Endothelial cell of umbilical vein (primary cell): Measurements from ENCODE around the gene PBX3. TPM values are rescaled to one million over a fixed set of nuclear protein-coding genes. Genes with fewer than 3 reads are reported as not detected.

Experiments
- BruUV-seq: library from RNA; stranded (reverse); fragments of 400-500 nt; replicated peaks from 2 replicates; lab custom pipeline; 2021; lab: Mats Ljungman, UMichigan
- CTCF ChIA-PET: fragments of 300-600, 350-600 bp; sonication (Branson Sonifier 250); formaldehyde crosslinking; loops from one replicate; lab custom pipeline; 2021; ENCODE audit warnings: antibody characterized with exemption, inconsistent platforms; lab: Charles Lee
- POLR2A ChIA-PET: fragments of 300-600, 350-600 bp; sonication (Branson Sonifier 250); formaldehyde crosslinking; loops from one replicate; lab custom pipeline; 2021; ENCODE audit warnings: antibody characterized with exemption, inconsistent platforms; lab: Charles Lee
- DNase-seq: peaks from one replicate; pipeline ENCODE4 v3.0.0-alpha.2; 2011; ENCODE audit warnings: low read depth, low spot score
- FAIRE-seq: peaks from 2 replicates; lab custom pipeline; 2011; peaks lifted over from hg19 to GRCh38; lab: Jason Lieb, UNC
- H2AFZ ChIP-seq: 2 replicates; pipeline ENCODE4 v1.6.0; 2012; ENCODE audit warnings: low read depth, low read length, control low read depth, inconsistent platforms
- H3K27ac ChIP-seq: 2 replicates; pipeline ENCODE4 v1.5.1; 2011; ENCODE audit warnings: low read depth, mild to moderate bottlenecking, control low read depth, low read length, moderate library complexity; ENCODE audit not compliant: insufficient read depth
- H3K27me3 ChIP-seq, 2 experiments: 2 replicates each; pipeline versions ENCODE4 v1.6.0 to v1.6.1; 2011; ENCODE audit warnings: low read length in 2 of 2, mixed read lengths in 1 of 2; ENCODE audit not compliant: control insufficient read depth in 2 of 2, insufficient read depth in 2 of 2
- H3K36me3 ChIP-seq, 2 experiments: 2 replicates in 1 of 2; 3 replicates in 1 of 2; pipeline ENCODE4 v1.5.1; 2011; ENCODE audit warnings: low read length in 2 of 2, mild to moderate bottlenecking in 1 of 2, moderate library complexity in 1 of 2; ENCODE audit not compliant: control insufficient read depth in 2 of 2, insufficient read depth in 2 of 2; ENCODE audit errors: extremely low read depth in 1 of 2
- H3K4me1 ChIP-seq: 3 replicates; pipeline ENCODE4 v1.5.1; 2011; ENCODE audit warnings: mild to moderate bottlenecking, low read length; ENCODE audit not compliant: control insufficient read depth, insufficient read depth; ENCODE audit errors: extremely low read depth
- H3K4me2 ChIP-seq: 2 replicates; pipeline ENCODE4 v1.6.1; 2011; ENCODE audit warnings: low read length, control low read depth, mixed read lengths; ENCODE audit not compliant: insufficient read depth
- H3K4me3 ChIP-seq, 3 experiments: fragments of 200-600 bp in 1 of 3; sonication (generic), shearing (Covaris generic) in 1 of 3; replicated peaks in 1 of 3; 2 replicates each; pipeline ENCODE4 v1.5.1; 2011 to 2016; ENCODE audit warnings: control low read depth in 3 of 3, low read length in 3 of 3, mild to moderate bottlenecking in 2 of 3, inconsistent platforms in 1 of 3, low read depth in 1 of 3, moderate library complexity in 1 of 3; ENCODE audit not compliant: insufficient read depth in 1 of 3
- H3K79me2 ChIP-seq: 2 replicates; pipeline ENCODE4 v1.6.0; 2012; ENCODE audit warnings: low read length, inconsistent platforms; ENCODE audit not compliant: control insufficient read depth, insufficient read depth
- H3K9ac ChIP-seq: replicated peaks from 2 replicates; pipeline ENCODE3; 2011; ENCODE audit warnings: low read length, control low read depth; ENCODE audit not compliant: insufficient read depth; ENCODE audit errors: extremely low read depth
- H3K9me1 ChIP-seq: replicated peaks from 3 replicates; pipeline ENCODE4 v1.6.0; 2011; ENCODE audit warnings: mild to moderate bottlenecking, low read length; ENCODE audit not compliant: control insufficient read depth, insufficient read depth; ENCODE audit errors: extremely low read depth
- H3K9me3 ChIP-seq: replicated peaks from 2 replicates; pipeline ENCODE4 v1.5.1; 2012; ENCODE audit warnings: low read length, inconsistent platforms; ENCODE audit not compliant: control insufficient read depth, insufficient read depth
- H4K20me1 ChIP-seq: replicated peaks from 2 replicates; pipeline ENCODE3; 2011; ENCODE audit warnings: mild to moderate bottlenecking, low read length; ENCODE audit not compliant: control insufficient read depth, insufficient read depth; ENCODE audit errors: extremely low read depth
- CTCF ChIP-seq, 2 donors: IDR thresholded peaks; 1 replicate in 1 of 2; 2 replicates in 1 of 2; pipeline ENCODE4 v1.5.1; 2011; ENCODE audit warnings: low read length in 2 of 2, mild to moderate bottlenecking in 2 of 2, moderate library complexity in 2 of 2, control low read depth in 1 of 2, inconsistent platforms in 1 of 2, low read depth in 1 of 2; ENCODE audit not compliant: insufficient read depth in 1 of 2; ENCODE audit errors: extremely low read depth in 1 of 2
- EZH2 ChIP-seq: IDR thresholded peaks from 2 replicates; pipeline ENCODE4 v1.6.1; 2012; ENCODE audit warnings: borderline replicate concordance, low read depth, mild to moderate bottlenecking, moderate library complexity, low read length, inconsistent platforms; ENCODE audit not compliant: severe bottlenecking
- FOS ChIP-seq: IDR thresholded peaks from 2 replicates; pipeline ENCODE4 v1.6.1; 2011; ENCODE audit warnings: mild to moderate bottlenecking, low read length, moderate library complexity, borderline replicate concordance; ENCODE audit not compliant: insufficient read depth
- GATA2 ChIP-seq: IDR thresholded peaks from 2 replicates; pipeline ENCODE4 v1.7.0; 2011; ENCODE audit warnings: low read depth, mild to moderate bottlenecking, moderate library complexity, mixed read lengths, low read length; ENCODE audit not compliant: insufficient read length, insufficient read depth
- JUN ChIP-seq: IDR thresholded peaks from 2 replicates; pipeline ENCODE4 v1.6.1; 2011; ENCODE audit warnings: borderline replicate concordance, low read depth; ENCODE audit not compliant: insufficient read length, insufficient read depth
- MAX ChIP-seq: IDR thresholded peaks from 2 replicates; pipeline ENCODE4 v1.6.1; 2011; ENCODE audit not compliant: insufficient read depth, insufficient read length
- MYC ChIP-seq: IDR thresholded peaks from one replicate; pipeline ENCODE4 v1.6.1; 2011; ENCODE audit warnings: mild to moderate bottlenecking, low read depth, low read length
- POLR2A ChIP-seq: IDR thresholded peaks from 2 replicates; pipeline ENCODE4 v1.6.1; 2012; ENCODE audit warnings: low read depth, mild to moderate bottlenecking, control low read depth, low read length
- POLR2AphosphoS5 ChIP-seq: IDR thresholded peaks from 2 replicates; pipeline ENCODE4 v1.6.1; 2012; ENCODE audit warnings: low read depth, mild to moderate bottlenecking, control low read depth, low read length, moderate library complexity; ENCODE audit not compliant: insufficient read depth
- dilution Hi-C: fragments of 300-500 bp; cut with MboI; formaldehyde crosslinking; loops from one replicate; pipeline ENCODE4 v1.15.0; 2019; ENCODE audit warnings: low sequenced_read_pairs; ENCODE audit not compliant: extremely low pct_ligation_motif_present
- intact Hi-C: fragments of 100-400 bp; cut with micrococcal nuclease; formaldehyde crosslinking; loops from one replicate; pipeline ENCODE4 v1.10.0; 2022
- polyA plus RNA-seq, 4 experiments: library from polyadenylated mRNA; depleted of rRNA in 3 of 4; stranded (reverse) in 3 of 4; unstranded in 1 of 4; fragments of >200 nt; gene quantifications; 2 replicates each; pipeline versions ENCODE4 v1.2.1 to v1.2.3, GENCODE V29; 2011 to 2012; ENCODE audit warnings: missing spikeins in 1 of 4
- total RNA-seq: library from RNA; stranded (reverse); gene quantifications from 2 replicates; pipeline ENCODE4 v1.2.3, GENCODE V29; 2021

The PBX3 gene
- total and polyA plus RNA-seq, 2 donors (not counting 3 experiments of a cell fraction or from before 2014, with no cell fraction given): 18.8 to 42.0 TPM

GRCh38 chr9:125757834-125758233 is 10.7 kb downstream of the PBX3 start:
- no TSS peak for BruUV-seq
- no peaks in the 10 kb centered on the region for H3K9me1 ChIP-seq
- FAIRE-seq (no peak), DNase-seq (no peak)
- POLR2A ChIA-PET: no interaction called here
- H3K27ac ChIP-seq: no peak overlapping the region
- H2AFZ ChIP-seq: no peak overlapping the region
- intact Hi-C loops (no loop called here), dilution Hi-C loops (no loop called here)
- no peaks in the 10 kb centered on the region for H3K9me3 ChIP-seq
- H3K36me3 ChIP-seq: peaks cover 0 to 6% of the 10 kb centered on the region in 2 experiments
- H4K20me1 ChIP-seq: peaks cover 4% of the 10 kb centered on the region
- CTCF ChIA-PET: interaction anchor here (0.8 to 2.1 kb wide), 2 partner anchors 10 to 13 kb away, joined by 3 to 5 read pairs; no protein-coding TSS in a partner anchor
- peaks cover 9% of the 10 kb centered on the region for H3K4me1 ChIP-seq
- TF ChIP-seq MYC: no peak
- TF ChIP-seq FOS: no peak
- no peak for TF ChIP-seq POLR2AphosphoS5
- TF ChIP-seq POLR2A: no peak
- no peak for TF ChIP-seq EZH2
- no peak for TF ChIP-seq JUN
- no peak for TF ChIP-seq CTCF (IDR thresholded peaks at IDR 0.05; ENCODE audit: extremely low read depth in 1 of 2, insufficient read depth in 1 of 2, low read depth in 1 of 2, low read length in 2 of 2)
- no peak for TF ChIP-seq MAX
- no peak for TF ChIP-seq GATA2
- no peaks in the 10 kb centered on the region for H3K27me3 ChIP-seq
- no peak overlapping the region for H3K4me3 ChIP-seq
- peaks cover 23% of the 10 kb centered on the region for H3K79me2 ChIP-seq
- no peak overlapping the region for H3K4me2 ChIP-seq
- no peak overlapping the region for H3K9ac ChIP-seq
